ENCODE measurements around the gene KIRREL1.

The KIRREL1 gene

DNA sequence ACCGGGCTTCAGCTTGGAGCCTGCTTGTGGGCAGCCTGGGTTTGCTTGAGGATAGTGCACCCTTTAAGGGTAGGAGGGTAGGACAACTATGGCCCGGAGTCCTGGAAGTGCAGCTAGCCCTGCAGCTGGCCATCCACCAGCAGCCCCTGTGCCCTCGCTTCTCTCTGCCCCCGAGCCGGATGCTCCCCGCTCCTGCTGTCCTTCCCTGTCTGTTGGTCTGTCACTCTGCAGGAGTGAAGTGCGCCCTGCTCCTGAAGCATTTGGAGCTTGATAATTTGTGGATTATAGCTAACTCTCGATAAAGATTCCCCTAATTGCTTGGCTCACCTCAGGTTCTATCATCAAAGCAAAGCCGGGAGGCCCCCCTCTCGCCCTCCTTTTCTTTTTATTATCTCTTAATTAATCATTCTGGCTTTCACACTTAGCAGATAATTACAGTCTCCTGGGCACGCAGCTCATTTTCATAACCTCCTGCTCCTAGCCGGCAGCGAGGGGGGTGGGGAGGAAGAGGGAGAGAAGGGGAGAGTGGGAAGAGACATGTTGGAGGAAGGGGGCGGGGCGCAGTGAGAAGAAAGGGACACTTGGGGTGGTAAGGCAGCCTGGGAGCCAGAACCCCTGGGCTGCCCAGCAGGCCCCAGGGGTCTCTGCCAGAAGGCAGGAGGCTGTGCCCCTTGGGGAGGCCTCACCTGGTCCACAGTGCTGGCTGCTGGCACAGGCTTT, 14.4 kb downstream of the KIRREL1 start:
- no peak for DNase-seq (ENCODE audit: low read depth)

DNA sequence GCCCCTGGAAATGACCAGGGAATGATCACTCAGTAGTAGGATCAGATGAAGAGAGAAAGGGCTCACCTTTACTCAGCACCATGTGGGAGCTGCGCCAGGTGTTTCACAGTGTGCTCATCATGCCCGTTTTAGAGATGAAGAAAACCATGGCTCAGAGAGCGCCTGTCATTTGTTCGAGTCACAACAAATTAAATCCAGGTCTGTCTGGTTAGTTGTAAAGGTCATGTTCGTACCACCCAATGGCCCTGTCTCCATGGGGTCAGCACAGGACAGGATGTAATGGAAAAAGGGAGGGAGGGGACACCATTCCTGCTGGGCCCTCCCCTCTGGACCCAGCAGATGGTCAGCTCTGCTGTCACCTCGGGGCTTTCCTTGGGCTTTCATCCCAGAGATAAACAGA, 15.2 kb downstream of the KIRREL1 start:
- DNase-seq (ENCODE audit: low read depth) = no peak

DNA sequence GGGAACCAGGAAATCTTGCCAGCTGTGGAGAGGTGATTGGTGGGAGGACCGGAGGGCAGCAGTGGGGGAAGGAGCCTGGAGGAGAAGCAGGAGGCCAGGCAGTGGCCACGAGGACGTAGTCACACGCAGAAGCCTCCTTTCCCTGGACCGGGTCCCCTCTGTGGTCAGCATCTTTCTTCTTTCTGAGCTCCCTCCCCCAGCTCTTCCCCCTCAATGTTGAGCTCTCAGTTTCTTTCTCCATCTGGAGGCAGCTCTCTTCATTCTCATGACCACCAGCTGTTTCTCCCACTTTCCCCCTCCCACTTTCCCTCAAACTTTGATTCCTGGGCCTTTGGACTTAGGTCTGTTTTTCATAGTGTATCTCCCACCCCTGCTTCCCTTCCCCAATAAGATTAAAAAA, 18.3 kb downstream of the KIRREL1 start:
- no peak for DNase-seq (ENCODE audit: low read depth)

DNA sequence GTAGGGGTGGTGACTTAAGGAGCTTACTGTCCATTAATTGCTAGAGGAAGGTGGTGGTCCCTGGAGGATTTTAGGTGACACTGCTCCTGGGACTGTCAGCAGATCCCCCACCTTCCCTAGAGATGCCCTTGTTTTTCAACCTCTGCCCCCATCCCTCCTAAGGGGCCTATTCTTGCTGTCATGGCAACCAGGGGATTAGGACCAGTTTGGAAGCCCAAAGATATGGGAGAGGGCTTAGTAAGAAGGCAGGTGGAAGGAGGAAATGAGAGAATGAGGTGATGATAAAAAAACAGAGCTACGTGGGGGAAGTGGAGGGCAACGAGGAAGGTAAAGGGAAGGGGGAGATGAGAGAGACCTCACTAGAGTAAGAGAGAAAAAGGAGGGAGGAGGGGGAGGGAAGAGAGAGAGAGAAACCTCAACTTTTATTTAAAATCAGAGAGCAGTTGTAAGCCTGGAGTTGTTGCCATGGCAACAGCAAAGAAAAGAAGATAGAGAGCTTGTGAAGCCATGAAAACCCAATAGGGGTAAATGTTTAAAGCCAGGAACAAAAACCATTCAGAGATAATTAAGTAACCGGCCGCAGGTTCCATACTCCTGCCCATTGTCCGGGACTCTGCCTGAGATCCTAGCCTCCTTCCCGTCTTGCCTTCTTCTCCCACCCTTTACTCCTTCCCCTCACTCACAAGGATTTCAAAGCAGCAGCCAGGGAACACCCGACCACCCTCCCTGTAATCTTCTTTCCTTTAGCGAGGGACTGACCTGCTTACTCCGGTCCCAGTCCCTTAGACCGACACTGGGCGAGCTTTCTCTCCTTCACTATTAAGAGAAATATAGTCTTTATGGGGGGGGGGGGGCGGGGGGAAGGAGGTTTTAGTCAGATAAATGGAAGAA, 20.6 kb downstream of the KIRREL1 start:
- no peak for DNase-seq (ENCODE audit: low read depth)

DNA sequence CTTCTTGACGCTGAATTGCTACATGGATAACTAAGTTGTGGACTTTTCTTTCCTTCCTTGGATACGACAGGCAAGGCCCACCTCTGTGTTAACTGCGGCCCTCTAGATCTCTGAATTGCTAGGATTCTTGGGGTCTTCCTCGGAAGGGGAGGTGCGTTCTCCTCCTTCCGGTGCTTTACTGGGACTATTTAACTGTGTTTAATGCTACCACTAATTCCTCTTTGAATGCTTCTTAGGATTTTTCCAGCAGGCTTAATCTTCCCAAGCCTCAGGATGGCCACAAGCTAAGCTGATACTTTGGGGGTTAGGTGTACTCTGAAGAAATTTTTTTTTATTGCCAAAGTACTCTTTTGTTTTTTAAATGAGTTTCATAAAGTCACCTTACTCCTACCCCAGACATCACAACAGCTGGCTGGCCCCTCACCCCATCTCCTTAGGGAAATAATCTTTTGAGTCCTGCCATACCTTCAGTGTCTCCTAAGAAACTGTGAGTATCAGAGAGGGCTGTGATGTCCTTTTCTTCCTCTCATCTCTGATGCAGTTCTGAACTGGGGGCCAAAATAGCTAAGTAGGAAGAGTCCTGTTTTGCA, 21.4 kb downstream of the KIRREL1 start:
- no peak for DNase-seq (ENCODE audit: low read depth)

DNA sequence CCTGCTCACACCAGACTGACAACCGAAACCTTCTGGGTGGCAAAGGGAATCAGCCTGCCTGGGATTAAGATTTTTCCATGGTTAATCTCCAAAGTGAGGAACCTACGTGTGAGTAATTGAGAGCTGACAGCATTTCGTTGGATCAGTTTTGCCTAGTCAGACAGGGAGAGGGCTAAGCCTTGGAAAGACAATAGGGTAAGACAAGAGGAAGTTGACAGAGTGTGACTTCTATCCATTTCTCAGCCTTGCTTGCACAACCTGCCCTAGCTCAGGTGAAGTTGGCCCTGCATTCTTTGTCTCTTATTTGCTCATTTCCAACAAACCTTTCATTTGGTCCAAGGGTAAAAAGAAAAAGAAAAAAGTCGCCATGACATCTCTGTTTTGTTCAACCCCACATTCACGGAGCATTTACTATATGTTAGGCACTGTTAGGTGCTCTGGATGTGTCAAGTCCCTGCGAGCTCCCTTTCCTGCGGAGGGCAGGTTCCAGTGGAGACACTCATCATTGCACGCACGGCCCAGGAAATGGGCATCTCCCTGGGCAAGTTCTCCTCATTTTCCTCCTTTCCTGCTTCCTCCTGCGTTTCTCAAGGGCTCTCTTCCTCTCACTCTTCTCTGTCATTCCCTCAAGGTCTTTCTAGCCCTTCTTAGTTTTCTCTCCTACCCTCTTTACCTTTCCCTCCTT, 23.3 kb downstream of the KIRREL1 start:
- no peak for DNase-seq (ENCODE audit: low read depth)

DNA sequence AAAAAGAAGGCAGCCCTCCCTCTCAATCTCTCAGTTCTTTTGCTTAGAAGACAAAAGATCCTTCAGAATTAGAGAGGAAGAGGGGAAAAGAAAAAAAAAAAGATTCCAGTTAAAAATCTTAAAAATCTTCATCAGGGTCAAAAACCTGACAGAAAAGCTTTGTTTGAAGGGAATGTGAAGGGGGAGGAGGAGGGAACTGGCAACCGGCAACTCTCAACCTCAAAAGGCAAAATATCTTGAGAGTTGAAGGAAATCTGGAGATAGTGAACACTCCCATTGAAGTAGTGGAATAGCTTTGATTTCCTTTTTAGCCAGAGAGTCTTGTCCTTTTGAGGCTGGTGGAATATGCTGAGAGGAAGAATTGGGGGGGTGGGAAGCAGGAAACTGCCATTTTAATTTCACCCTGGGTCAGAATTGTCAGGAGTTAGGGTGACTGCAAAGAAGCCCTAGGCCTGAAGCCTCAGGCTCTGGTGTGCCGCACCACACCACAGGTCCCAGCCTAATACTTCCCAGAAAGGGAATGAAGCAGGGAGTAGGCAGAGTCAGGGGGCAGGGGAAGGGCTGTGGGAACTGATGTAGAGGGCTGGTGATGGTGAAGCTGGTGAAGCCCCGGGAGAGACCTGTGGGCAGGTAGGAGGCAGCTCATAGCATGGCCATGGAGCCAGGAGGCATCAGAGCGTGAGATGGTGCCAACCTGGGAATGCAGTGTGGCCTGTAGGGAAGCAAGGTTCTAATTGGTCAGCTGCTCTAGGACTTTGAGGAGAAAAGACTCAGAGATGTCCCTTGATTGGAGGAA, 24.6 kb downstream of the KIRREL1 start:
- no peak for DNase-seq (ENCODE audit: low read depth)

DNA sequence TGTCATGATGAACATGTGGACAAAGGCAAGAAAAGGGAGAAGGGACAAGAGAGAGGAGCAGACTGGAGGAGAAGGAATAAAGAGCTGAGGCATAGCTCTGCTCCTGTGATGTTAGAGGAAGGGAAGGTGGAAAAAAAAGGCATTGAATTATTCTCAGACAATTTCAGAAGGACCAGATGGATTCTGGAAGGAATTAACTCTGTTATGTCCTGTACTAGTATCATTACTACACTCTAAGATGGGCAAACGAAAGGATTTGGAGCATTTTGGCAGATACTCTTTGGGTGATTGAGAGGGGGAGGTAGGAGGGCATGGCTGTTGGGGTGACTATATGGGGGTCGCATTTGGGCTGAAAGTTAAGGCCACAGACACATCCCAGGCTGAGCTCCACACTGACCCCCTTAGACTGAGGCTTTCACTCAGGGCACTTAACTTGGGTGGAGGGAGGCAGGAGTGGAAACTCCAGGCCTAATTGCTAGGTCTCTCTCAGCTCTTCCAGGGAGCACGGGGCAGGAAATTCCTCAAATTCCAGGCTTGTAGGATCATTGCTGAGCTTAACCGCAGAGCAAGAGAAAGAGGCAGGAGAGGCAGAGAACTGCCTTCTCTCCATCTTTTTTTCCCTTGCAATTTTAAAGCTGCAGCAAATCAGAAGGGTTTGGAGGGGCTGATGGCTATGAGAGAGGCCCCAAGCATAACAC, 25.9 kb downstream of the KIRREL1 start:
- no peak for DNase-seq (ENCODE audit: low read depth)

DNA sequence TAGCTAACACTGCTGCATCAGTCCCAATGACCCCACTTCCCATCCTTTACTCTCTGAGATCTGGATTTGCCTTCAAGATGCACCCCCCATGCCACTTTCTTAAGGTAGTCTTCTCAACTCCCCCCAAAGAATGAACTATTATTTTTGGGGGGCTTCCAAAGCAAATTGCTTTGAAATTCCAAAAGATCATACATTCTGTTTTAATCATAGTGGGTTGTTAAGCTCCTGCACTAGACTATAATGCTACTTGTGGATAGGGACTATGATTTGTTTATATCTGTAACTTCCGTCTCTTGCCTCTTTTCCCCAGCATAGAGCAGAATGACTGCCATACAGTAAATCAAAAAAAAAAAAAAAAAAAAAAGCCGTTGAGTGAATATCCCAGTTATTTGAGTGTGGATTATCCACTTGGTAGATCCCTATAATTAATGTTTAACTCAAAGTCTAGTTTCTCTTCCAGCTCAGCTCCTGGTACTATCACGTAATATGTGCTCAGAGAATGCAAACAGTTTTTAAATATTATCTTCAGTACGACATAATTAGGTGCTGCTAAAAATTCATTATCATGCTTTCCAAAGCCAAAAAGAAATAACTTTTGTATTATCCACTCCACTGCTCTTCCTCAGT, 26.9 kb downstream of the KIRREL1 start:
- no peak for DNase-seq (ENCODE audit: low read depth)

DNA sequence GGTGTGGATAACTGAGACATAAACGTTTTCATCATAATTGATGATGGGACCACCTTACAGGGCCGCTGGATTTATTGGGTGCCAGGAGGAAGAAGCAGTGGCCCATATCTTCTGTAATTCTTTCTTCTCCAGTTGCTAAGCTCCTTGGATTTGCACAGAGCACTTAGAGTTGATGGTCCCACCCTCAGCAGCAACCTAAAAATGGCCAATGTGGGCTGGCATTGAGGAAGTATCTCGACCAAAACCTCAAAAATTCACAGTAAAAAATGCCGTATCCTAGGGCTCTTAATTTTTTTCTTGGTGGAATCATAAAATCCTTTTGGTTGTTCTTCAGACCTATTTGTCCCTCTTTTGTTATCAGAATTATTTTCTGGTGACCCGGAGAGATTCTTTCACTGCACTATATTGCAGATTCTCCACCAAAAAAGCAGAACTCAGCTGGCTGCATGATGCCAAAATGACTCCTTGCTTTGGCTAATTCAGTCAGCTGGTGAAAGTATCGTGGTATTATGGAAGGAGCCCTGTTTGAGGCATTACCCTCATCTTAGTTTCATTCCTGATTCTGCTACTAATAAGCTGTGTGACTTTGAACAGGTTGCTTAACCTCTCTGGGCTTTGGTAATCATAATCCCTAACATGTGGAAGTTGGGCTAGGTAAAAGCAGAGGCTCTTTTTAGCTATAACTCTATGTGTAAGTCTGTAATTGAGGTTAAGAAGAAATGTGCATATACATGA, 27.6 kb downstream of the KIRREL1 start:
- no peak for DNase-seq (ENCODE audit: low read depth)

DNA sequence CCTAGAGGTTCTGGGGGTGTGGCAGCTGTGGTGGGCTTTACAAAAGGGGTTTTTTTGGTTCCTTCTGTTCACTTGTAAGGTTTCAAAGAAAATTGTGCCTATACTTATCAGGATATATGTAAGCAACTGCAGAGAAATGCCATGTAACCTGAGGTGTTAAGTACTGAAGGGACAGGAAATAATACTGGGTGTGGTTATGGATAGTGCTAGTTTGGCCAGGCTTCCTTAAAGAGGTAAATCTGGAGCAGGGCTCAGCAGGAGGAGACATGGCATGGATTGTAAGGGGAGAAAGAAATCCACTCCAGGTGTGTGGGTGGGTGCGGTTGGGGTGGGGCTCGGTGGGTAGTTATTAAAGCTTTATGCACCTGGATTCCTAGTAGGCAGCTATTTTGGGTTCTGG, 28.3 kb downstream of the KIRREL1 start:
- no peak for DNase-seq (ENCODE audit: low read depth)

DNA sequence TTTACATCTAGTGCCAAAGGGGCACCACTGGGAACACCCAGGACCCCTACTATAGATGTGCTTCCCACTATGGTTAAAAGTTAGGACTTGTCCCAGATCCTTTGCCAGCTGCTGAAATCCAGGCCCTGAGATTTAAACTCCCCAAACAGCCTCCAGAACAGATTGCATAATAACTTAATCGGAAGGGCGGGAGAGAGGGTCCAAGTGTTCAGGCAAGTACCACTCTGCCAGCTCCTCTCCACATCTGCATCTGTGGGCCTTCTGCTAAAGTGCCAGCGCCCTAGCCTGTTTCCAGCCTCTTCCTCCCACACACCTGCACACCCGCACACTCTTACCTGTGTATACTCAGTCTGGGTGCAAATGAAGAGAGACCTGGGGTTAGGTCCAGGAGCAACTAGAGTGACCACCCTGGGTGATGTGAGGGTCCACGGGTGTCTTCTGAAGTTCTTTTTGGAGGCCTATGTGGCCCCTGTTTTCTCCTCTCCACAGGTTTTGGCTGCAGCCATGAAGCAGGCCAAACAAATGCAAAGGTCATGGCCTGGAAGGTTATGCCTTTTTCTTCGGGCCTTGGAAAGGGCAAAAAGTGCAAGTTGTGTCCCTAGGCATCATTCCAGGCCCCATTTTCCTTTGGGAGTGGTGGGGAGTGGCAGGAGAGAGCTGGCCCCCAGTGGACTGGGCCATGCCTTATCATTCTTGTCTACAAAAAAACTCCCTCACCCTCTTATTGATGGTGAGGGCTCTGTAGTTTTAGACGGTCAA, 29.3 kb downstream of the KIRREL1 start:
- DNase-seq (ENCODE audit: low read depth) = no peak

DNA sequence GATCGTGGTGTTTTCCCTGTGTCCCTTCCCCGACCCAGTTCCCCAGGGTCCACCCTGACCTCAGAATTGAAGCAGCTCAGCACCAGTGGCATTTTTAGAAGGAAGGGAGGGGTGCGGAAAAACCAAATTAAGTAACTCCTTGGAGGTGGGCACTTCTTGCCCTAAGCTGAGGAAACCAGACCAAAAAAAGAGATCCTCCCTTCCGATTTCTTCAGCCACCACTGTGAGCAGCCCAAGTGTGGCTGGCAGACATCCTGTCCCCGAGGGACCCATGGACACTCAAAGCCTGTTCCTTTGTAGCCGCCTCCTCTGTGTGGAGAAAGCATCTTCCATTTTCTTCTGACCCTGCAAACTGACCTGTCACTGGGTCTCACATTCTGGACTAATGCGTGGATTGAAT, 31.3 kb downstream of the KIRREL1 start:
- no peak for DNase-seq (ENCODE audit: low read depth)

DNA sequence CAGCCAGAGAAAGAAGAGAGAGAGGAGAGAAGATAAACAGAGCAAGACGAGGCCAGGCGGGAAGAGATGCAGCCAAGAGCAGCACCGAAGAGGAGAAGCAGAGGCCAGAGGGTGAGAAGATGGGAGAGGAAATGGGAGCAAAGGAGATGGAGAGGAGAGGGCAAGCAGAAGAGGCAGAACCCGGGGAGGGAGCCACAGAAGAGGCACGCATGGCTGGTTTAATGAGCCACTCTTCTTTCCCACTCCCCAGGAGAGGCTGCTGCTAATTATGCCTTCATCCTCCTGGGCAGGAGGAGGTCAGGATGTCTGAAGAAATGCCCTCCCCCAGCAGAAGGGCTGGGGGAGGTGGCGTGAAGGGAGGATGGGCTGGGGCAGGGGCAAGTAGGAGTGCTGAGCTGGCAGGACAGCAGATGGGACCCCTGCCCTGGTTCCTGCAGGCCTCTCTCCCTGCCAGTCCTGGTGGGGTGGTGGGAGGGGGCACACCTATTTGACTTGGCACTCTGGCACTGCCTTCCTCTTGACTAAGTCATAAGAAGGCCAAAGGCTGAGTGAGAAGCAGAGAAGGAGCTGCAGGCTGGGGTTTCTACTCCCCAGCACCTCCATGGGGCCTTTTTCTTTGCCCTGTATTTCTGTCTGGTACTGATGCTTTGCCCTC, 32.3 kb downstream of the KIRREL1 start:
- DNase-seq (ENCODE audit: low read depth) = no peak

DNA sequence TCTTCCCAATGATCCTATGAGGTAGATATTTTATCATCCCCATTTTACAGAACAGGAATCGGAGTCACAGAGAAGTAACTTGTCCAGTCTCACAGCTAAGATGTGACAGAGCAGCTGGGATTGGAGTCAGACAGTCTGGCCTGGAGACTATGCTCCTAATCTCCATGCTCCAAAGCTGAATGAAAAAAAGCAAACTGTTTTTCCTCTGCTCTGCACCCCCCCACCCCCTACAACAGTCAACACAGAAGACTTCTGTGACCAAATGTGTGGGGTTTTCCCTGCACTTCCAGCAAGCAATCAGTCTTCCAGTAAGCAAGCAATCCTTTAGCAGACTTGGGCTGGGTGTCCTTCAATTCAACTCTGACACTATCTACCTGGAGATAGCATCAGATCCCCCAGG, 33.2 kb downstream of the KIRREL1 start:
- DNase-seq (ENCODE audit: low read depth) = no peak

DNA sequence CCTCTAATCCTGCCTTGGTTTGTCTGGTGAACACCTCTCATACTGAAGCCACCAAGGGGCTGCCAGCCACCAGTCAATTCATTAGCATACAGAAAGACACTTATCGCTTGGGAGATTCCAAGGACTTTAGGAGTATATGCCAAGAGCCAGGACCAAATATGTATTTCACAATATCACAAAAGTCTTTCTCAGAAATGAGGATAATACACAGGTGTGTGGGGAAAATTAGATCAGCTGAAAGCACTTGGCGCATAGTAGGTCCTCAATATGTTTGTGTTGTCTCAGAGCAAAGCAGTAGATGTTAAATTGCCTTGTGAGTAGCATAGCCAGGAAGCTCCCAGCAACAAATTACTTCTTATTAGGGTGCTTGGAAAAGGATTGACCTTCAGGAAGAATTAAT, 34.1 kb downstream of the KIRREL1 start:
- DNase-seq (ENCODE audit: low read depth) = no peak

DNA sequence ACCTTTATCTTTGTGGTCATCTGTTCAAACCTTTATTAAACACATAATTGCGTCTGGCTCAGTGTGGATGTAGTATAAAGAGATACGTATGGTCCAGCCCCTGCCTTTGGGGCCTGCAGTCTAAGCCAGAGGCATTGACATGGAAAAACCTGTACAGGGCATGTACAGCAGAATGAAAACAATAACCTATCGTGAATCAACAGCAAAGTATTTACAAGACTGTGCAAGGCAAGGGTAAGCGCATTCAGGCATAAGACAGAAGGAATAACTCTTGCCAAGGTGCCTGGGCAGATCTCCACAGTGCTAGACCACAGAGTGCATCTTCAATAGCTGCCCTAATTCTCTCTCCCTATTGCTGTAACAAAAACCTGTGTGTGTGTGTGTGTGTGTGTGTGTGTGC, 35.5 kb downstream of the KIRREL1 start:
- no peak for DNase-seq (ENCODE audit: low read depth)

DNA sequence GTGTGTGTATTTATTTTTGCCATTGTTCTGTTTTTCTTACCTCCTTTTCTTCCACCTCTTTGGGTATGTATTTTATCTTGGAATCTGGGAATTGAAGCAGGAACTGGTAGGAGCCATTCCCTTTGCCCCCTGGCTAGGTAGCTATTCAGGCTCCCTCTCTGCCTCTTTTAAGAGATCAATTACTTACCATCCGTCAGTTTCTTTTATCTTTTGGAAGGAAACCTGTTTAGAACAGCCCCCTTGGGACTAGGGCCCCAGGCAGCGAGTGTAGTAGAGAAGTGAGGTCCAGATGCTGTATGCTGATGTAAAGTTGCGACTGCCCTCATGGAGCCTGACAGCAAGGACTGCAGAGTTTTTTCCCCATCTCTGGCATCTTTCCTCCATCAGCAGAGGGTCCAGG, 41.6 kb downstream of the KIRREL1 start:
- DNase-seq (ENCODE audit: low read depth) = no peak
